ENCODE results near the gene IL12RB1. TPM values are rescaled to one million over a fixed set of nuclear protein-coding genes. Genes with fewer than 3 reads are reported as not detected.

Gene IL12RB1
- total RNA-seq, 2 donors from 2014 or later: not detected

DNA sequence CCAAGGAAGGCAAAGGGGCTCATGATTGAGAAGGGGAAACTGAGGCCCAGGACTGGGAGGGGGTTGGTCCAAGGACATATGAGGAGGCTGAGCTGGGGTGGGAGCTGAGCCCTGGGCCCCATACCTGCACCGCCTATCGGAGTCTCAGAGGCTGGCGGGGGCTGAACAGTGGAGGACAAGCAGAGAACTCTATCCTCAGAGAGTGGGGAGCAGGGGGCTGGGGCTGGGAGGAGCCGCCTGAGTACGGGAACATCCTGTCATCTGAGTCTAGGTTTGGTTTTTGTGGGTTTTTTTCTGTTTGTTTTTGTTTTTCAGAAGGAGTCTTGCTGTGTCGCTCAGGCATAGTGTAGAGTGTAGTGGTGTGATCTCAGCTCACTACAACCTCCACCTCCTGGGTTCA, 72.5 kb downstream of the IL12RB1 start:
- H3K9ac ChIP-seq (ENCODE audit: extremely low read depth, low read length, poor library complexity, severe bottlenecking): no peak overlapping the region
- Mint-ChIP-seq H3K4me1 (no peaks in the 10 kb centered on the region), H3K9me3 (no peaks in the 10 kb centered on the region), H3K27ac (no peak overlapping the region), H3K4me3 (no peak overlapping the region), H3K27me3 (ENCODE audit: insufficient read depth) (no peaks in the 10 kb centered on the region), H3K36me3 (ENCODE audit: low read depth) (peaks cover 23% of the 10 kb centered on the region)
- peaks cover 9% of the 10 kb centered on the region for H3K36me3 ChIP-seq (ENCODE audit: control insufficient read depth, insufficient read depth, low read length)
- no peak overlapping the region for H3K4me3 ChIP-seq (ENCODE audit: low read length)
- TF ChIP-seq CTCF (conservative IDR thresholded peaks at IDR 0.05): no peak
- H3K9me3 ChIP-seq (ENCODE audit: control insufficient read depth, low read length): no peaks in the 10 kb centered on the region
- no peak for DNase-seq
- H3K27me3 ChIP-seq (ENCODE audit: control insufficient read depth, insufficient read depth, low read length, poor library complexity, severe bottlenecking): no peaks in the 10 kb centered on the region
- H3K27ac ChIP-seq (ENCODE audit: low read depth, low read length): peak overlapping the region; percentile 32
- H3K4me1 ChIP-seq (ENCODE audit: control insufficient read depth, insufficient read depth, low read length): no peaks in the 10 kb centered on the region
- 93% methylated on average over 6 of the region's 6 CpGs; no CpG with 5 or more reads in 1 of the 2 experiments for WGBS, 2 experiments (ENCODE audit: insufficient coverage in 1 of 2, insufficient read length in 1 of 2)

- no peaks in the 10 kb centered on the region for H3K9me3 Mint-ChIP-seq
- H3K9ac ChIP-seq (ENCODE audit: extremely low read depth, low read length, poor library complexity, severe bottlenecking): no peak overlapping the region
- no peak for TF ChIP-seq CTCF (conservative IDR thresholded peaks at IDR 0.05)
- H3K4me3 Mint-ChIP-seq: no peak overlapping the region
- no peaks in the 10 kb centered on the region for H3K27me3 Mint-ChIP-seq (ENCODE audit: insufficient read depth)
- no peak overlapping the region for H3K27ac Mint-ChIP-seq
- H3K27me3 ChIP-seq (ENCODE audit: control insufficient read depth, insufficient read depth, low read length, poor library complexity, severe bottlenecking): no peaks in the 10 kb centered on the region
- H3K9me3 ChIP-seq (ENCODE audit: control insufficient read depth, low read length): no peaks in the 10 kb centered on the region
- peak overlapping the region; percentile 32 for H3K27ac ChIP-seq (ENCODE audit: low read depth, low read length)
- peaks cover 9% of the 10 kb centered on the region for H3K36me3 ChIP-seq (ENCODE audit: control insufficient read depth, insufficient read depth, low read length)
- no peak overlapping the region for H3K4me3 ChIP-seq (ENCODE audit: low read length)
- H3K36me3 Mint-ChIP-seq (ENCODE audit: low read depth): peaks cover 23% of the 10 kb centered on the region
- no peak for DNase-seq
- H3K4me1 ChIP-seq (ENCODE audit: control insufficient read depth, insufficient read depth, low read length): no peaks in the 10 kb centered on the region
- WGBS, 2 experiments (ENCODE audit: insufficient coverage in 1 of 2, insufficient read length in 1 of 2): 68 to 81% methylated on average over 15 to 17 of the region's 17 CpGs
- H3K4me1 Mint-ChIP-seq: no peaks in the 10 kb centered on the region
These were observed 73.3 kb downstream of the IL12RB1 start for GRCh38 chr19:18013210-18014111.

- DNase-seq: no peak
- no peaks in the 10 kb centered on the region for H3K9me3 ChIP-seq (ENCODE audit: control insufficient read depth, low read length)
- H3K4me3 Mint-ChIP-seq: no peak overlapping the region
- no peak overlapping the region for H3K4me3 ChIP-seq (ENCODE audit: low read length)
- H3K27ac Mint-ChIP-seq: no peak overlapping the region
- H3K9ac ChIP-seq (ENCODE audit: extremely low read depth, low read length, poor library complexity, severe bottlenecking): no peak overlapping the region
- H3K27me3 ChIP-seq (ENCODE audit: control insufficient read depth, insufficient read depth, low read length, poor library complexity, severe bottlenecking): no peaks in the 10 kb centered on the region
- 92 to 100% methylated on average over 5 to 11 of the region's 11 CpGs for WGBS, 2 experiments (ENCODE audit: insufficient coverage in 1 of 2, insufficient read length in 1 of 2)
- peaks cover 2% of the 10 kb centered on the region for H3K4me1 Mint-ChIP-seq
- H3K27ac ChIP-seq (ENCODE audit: low read depth, low read length): no peak overlapping the region
- H3K27me3 Mint-ChIP-seq (ENCODE audit: insufficient read depth): no peaks in the 10 kb centered on the region
- H3K4me1 ChIP-seq (ENCODE audit: control insufficient read depth, insufficient read depth, low read length): peaks cover 4% of the 10 kb centered on the region
- H3K9me3 Mint-ChIP-seq: peaks cover 7% of the 10 kb centered on the region
- H3K36me3 ChIP-seq (ENCODE audit: control insufficient read depth, insufficient read depth, low read length): peaks cover 9% of the 10 kb centered on the region
- TF ChIP-seq CTCF (conservative IDR thresholded peaks at IDR 0.05): no peak
- peaks cover 23% of the 10 kb centered on the region for H3K36me3 Mint-ChIP-seq (ENCODE audit: low read depth)
These were observed 76.6 kb downstream of the IL12RB1 start for GRCh38 chr19:18010149-18010548.

Data from endodermal cell (in vitro differentiated cells).